WTC11 (cell line): Measurements from ENCODE around the gene BEGAIN.

ENCODE experiments used
- CREB1 ChIP-seq: sonication (generic); formaldehyde crosslinking; IDR thresholded peaks from 2 replicates; pipeline ENCODE4 v1.8.0; 2023; ENCODE audit warnings: mild to moderate bottlenecking, missing genetic modification reagents
- CREM ChIP-seq: sonication (generic); formaldehyde crosslinking; IDR thresholded peaks from 2 replicates; pipeline ENCODE4 v1.8.1; 2022; ENCODE audit warnings: mild to moderate bottlenecking, missing genetic modification reagents, moderate library complexity
- ELF4 ChIP-seq: sonication (generic); formaldehyde crosslinking; IDR thresholded peaks from 2 replicates; pipeline ENCODE4 v1.8.1; 2022; ENCODE audit warnings: low read depth, mild to moderate bottlenecking, moderate library complexity, missing genetic modification reagents
- ESRRA ChIP-seq: sonication (generic); formaldehyde crosslinking; IDR thresholded peaks from 2 replicates; pipeline ENCODE4 v1.8.1; 2022; ENCODE audit warnings: mild to moderate bottlenecking, missing genetic modification reagents, borderline replicate concordance
- IRF2 ChIP-seq: sonication (generic); formaldehyde crosslinking; IDR thresholded peaks from 2 replicates; pipeline ENCODE4 v1.8.0; 2022; ENCODE audit warnings: low read depth, missing genetic modification reagents, borderline replicate concordance
- JUN ChIP-seq: sonication (generic); formaldehyde crosslinking; IDR thresholded peaks from 2 replicates; pipeline ENCODE4 v1.8.0; 2023; ENCODE audit warnings: mild to moderate bottlenecking, missing genetic modification reagents
- MXD4 ChIP-seq: fragments of 250-450 bp; sonication (Bioruptor Pico); IDR thresholded peaks from 2 replicates; pipeline ENCODE4 v1.8.0; 2021; ENCODE audit warnings: mild to moderate bottlenecking, moderate library complexity, borderline replicate concordance
- SMAD3 ChIP-seq: sonication (generic); formaldehyde crosslinking; IDR thresholded peaks from 2 replicates; pipeline ENCODE4 v1.8.0; 2022; ENCODE audit warnings: missing genetic modification reagents, mild to moderate bottlenecking, borderline replicate concordance
- TEAD1 ChIP-seq: sonication (generic); formaldehyde crosslinking; IDR thresholded peaks from 2 replicates; pipeline ENCODE4 v1.8.0; 2022; ENCODE audit warnings: mild to moderate bottlenecking, missing genetic modification reagents
- TP53 ChIP-seq: sonication (generic); formaldehyde crosslinking; IDR thresholded peaks from 2 replicates; pipeline ENCODE4 v1.8.1; 2023; ENCODE audit warnings: mild to moderate bottlenecking, missing genetic modification reagents
- TF ChIP-seq, protein P1 (sequence below): fragments of 200-600 bp; IDR thresholded peaks from 2 replicates; pipeline ENCODE4 v1.8.0; 2022; ENCODE audit warnings: antibody characterized with exemption
- TF ChIP-seq, protein P2 (sequence below): sonication (generic); formaldehyde crosslinking; IDR thresholded peaks from 2 replicates; pipeline ENCODE4 v1.8.1; 2023; ENCODE audit warnings: mild to moderate bottlenecking, missing genetic modification reagents, moderate library complexity
- TF ChIP-seq, protein P3 (sequence below): sonication (generic); formaldehyde crosslinking; IDR thresholded peaks from 2 replicates; pipeline ENCODE4 v1.8.1; 2023; ENCODE audit warnings: mild to moderate bottlenecking, missing genetic modification reagents
- TF ChIP-seq, protein P4 (sequence below): sonication (generic); formaldehyde crosslinking; IDR thresholded peaks from 2 replicates; pipeline ENCODE4 v1.8.0; 2022; ENCODE audit warnings: mild to moderate bottlenecking, missing genetic modification reagents

DNA sequence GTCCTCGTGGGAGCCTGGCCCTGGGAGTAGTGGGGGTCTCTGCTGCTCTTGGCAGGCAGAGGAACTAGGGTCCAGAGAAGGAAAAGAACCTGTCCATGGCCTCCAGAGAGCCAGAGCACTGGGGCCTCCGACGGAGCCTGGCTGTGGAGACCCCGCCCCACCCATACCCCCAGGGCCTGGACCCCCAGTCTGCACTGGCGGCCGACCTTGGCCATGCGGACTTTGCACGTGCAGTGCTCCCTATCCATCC lies 1.1 kb downstream of the BEGAIN start:
- TF ChIP-seq TEAD1 (CRISPR knock-in tag) (no peak), ESRRA (CRISPR knock-in tag) (no peak), CREB1 (no peak), JUN (CRISPR knock-in tag) (no peak), IRF2 (CRISPR knock-in tag) (no peak), MXD4 (CRISPR knock-in tag) (no peak), ELF4 (no peak), SMAD3 (no peak), CREM (CRISPR knock-in tag) (no peak), TP53 (CRISPR knock-in tag) (no peak)
- TF ChIP-seq, protein P1, sequence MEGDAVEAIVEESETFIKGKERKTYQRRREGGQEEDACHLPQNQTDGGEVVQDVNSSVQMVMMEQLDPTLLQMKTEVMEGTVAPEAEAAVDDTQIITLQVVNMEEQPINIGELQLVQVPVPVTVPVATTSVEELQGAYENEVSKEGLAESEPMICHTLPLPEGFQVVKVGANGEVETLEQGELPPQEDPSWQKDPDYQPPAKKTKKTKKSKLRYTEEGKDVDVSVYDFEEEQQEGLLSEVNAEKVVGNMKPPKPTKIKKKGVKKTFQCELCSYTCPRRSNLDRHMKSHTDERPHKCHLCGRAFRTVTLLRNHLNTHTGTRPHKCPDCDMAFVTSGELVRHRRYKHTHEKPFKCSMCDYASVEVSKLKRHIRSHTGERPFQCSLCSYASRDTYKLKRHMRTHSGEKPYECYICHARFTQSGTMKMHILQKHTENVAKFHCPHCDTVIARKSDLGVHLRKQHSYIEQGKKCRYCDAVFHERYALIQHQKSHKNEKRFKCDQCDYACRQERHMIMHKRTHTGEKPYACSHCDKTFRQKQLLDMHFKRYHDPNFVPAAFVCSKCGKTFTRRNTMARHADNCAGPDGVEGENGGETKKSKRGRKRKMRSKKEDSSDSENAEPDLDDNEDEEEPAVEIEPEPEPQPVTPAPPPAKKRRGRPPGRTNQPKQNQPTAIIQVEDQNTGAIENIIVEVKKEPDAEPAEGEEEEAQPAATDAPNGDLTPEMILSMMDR: no peak
- TF ChIP-seq, protein P2, sequence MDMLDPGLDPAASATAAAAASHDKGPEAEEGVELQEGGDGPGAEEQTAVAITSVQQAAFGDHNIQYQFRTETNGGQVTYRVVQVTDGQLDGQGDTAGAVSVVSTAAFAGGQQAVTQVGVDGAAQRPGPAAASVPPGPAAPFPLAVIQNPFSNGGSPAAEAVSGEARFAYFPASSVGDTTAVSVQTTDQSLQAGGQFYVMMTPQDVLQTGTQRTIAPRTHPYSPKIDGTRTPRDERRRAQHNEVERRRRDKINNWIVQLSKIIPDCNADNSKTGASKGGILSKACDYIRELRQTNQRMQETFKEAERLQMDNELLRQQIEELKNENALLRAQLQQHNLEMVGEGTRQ (CRISPR knock-in tag): no peak
- TF ChIP-seq, protein P3, sequence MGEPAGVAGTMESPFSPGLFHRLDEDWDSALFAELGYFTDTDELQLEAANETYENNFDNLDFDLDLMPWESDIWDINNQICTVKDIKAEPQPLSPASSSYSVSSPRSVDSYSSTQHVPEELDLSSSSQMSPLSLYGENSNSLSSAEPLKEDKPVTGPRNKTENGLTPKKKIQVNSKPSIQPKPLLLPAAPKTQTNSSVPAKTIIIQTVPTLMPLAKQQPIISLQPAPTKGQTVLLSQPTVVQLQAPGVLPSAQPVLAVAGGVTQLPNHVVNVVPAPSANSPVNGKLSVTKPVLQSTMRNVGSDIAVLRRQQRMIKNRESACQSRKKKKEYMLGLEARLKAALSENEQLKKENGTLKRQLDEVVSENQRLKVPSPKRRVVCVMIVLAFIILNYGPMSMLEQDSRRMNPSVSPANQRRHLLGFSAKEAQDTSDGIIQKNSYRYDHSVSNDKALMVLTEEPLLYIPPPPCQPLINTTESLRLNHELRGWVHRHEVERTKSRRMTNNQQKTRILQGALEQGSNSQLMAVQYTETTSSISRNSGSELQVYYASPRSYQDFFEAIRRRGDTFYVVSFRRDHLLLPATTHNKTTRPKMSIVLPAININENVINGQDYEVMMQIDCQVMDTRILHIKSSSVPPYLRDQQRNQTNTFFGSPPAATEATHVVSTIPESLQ (CRISPR knock-in tag): no peak
- TF ChIP-seq, protein P4, sequence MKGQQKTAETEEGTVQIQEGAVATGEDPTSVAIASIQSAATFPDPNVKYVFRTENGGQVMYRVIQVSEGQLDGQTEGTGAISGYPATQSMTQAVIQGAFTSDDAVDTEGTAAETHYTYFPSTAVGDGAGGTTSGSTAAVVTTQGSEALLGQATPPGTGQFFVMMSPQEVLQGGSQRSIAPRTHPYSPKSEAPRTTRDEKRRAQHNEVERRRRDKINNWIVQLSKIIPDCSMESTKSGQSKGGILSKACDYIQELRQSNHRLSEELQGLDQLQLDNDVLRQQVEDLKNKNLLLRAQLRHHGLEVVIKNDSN (CRISPR knock-in tag): no peak
